ENCODE data around the gene MVD.
"Not testable (repeated sequence)": the region's sequence is repeated elsewhere in the genome, so short reads cannot be mapped to it uniquely, and the experiment has no call there.

Gene MVD

GRCh38 chr16:88681709-88682451 lies 19.0 kb upstream of the MVD start:
- DNase-seq (ENCODE audit: low spot score), result no peak

- no peak for DNase-seq (ENCODE audit: low spot score)
Observed at GRCh38 chr16:88681084-88681680, 18.3 kb upstream of the MVD start.

- no peak for DNase-seq (ENCODE audit: low spot score)
Observed at GRCh38 chr16:88680554-88681083, 17.7 kb upstream of the MVD start.

GRCh38 chr16:88678224-88678979 lies 15.5 kb upstream of the MVD start:
- DNase-seq (ENCODE audit: low spot score), result no peak

- DNase-seq (ENCODE audit: low spot score), result no peak
Observed at GRCh38 chr16:88677721-88678120, 14.8 kb upstream of the MVD start.

- no peak for DNase-seq (ENCODE audit: low spot score)
Observed at GRCh38 chr16:88676502-88677242, 13.8 kb upstream of the MVD start.

- no peak for DNase-seq (ENCODE audit: low spot score)
Observed at GRCh38 chr16:88673716-88674379, 11.0 kb upstream of the MVD start.

- DNase-seq (ENCODE audit: low spot score), result no peak
Observed at GRCh38 chr16:88672776-88673175, 9.9 kb upstream of the MVD start.

- no peak for DNase-seq (ENCODE audit: low spot score)
Observed at GRCh38 chr16:88671806-88672205, 8.9 kb upstream of the MVD start.

- no peak for DNase-seq (ENCODE audit: low spot score)
Observed at GRCh38 chr16:88669980-88670379, 7.1 kb upstream of the MVD start.

GRCh38 chr16:88669493-88669892 lies 6.6 kb upstream of the MVD start:
- DNase-seq (ENCODE audit: low spot score), result not testable (repeated sequence)

GRCh38 chr16:88667461-88667860 lies 4.6 kb upstream of the MVD start:
- no peak for DNase-seq (ENCODE audit: low spot score)

GRCh38 chr16:88665570-88665969 lies 2.7 kb upstream of the MVD start:
- DNase-seq (ENCODE audit: low spot score), result no peak

- DNase-seq (ENCODE audit: low spot score), result no peak
Observed at GRCh38 chr16:88665148-88665547, 2.3 kb upstream of the MVD start.

- no peak for DNase-seq (ENCODE audit: low spot score)
Observed at GRCh38 chr16:88662222-88662842, 559 bp downstream of the MVD start.

- no peak for DNase-seq (ENCODE audit: low spot score)
Observed at GRCh38 chr16:88661468-88661867, 1.4 kb downstream of the MVD start.

- DNase-seq (ENCODE audit: low spot score), result no peak
Observed at GRCh38 chr16:88659160-88659559, 3.7 kb downstream of the MVD start.

- no peak for DNase-seq (ENCODE audit: low spot score)
Observed at GRCh38 chr16:88658714-88659113, 4.2 kb downstream of the MVD start.

GRCh38 chr16:88657371-88657770 lies 5.5 kb downstream of the MVD start:
- DNase-seq (ENCODE audit: low spot score), result no peak

- DNase-seq (ENCODE audit: low spot score), result no peak
Observed at GRCh38 chr16:88656291-88656980, 6.5 kb downstream of the MVD start.

Data from kidney capillary endothelial cell (primary cell).